Stimulated activated CD8-positive, alpha-beta memory T cell treated with anti-CD3 and anti-CD28 coated beads, Interleukin-7, amount 100 ng/mL, for 24 hours (primary cell): Measurements from ENCODE around the gene HBS1L.

Source experiments
- DNase-seq: peaks from one replicate; pipeline ENCODE4 v3.0.0-alpha.2; 2020; ENCODE audit warnings: low read depth

HBS1L gene

DNA sequence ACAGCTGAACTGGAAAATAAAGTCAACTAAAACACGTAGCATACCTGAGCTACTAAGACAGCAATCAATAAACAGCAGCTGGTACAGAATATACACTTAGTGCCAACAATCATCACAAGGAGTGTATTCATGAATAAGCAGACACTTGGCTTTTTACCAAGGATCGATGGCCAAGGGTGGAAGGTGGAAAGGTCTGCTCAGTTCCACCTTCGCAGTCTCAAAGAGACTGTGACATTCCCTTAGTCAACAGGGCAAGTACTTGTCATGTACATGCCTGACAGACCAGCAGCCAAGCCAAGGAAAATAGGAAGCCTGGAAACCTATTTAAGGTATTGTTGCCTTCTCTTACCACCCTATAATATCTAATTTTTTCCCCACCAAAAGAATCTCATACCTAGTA is 21.4 kb downstream of the HBS1L start:
- DNase-seq = no peak

DNA sequence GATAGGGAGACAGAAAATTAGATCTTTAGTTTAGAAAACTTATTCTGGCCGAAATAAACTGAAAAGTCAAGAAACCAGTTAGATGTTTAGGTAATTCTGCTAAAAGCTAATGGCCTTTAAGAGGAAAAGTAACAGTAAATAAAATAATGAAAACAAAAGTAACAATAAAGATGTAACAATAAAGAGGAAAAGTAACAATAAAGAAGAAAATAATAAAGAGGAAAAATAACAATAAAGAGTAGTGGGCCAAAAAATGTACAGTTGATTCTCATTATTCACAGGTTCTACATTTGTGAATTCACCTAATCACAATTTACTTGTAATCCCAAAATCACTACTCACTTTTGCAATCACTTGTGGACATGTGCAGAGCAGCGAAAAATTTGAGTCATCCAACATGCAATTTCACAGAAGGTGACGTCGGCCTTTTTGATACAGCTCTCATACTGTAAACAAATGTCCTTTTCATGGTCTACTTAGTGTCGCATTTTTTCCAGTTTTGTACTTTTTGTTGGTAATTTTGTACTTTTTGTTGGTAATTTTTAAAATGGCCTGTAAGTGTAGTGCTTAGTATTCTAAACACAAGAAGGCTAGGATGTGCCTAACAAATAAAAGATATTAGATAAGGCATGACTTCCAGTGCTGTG is 24.0 kb downstream of the HBS1L start:
- no peak for DNase-seq

DNA sequence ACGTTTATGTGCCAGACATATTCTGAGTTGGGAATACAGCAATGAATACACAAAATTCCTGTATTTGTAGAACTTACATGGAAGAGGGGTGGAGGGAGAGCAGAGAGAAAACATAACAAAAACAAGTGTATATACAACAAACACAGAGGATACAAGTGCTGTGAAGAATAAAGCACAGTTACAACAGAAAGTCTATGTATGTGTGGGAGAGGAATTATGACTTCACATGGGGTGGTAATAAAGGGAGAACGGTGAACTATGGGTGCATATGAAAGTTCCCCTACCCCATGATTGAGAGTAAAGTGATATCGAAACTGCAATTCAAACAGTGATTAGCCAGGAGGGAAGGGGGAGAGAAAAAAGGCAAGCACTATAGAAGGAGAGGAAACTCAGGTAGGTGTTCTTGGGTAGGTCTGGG is 24.6 kb downstream of the HBS1L start:
- no peak for DNase-seq

DNA sequence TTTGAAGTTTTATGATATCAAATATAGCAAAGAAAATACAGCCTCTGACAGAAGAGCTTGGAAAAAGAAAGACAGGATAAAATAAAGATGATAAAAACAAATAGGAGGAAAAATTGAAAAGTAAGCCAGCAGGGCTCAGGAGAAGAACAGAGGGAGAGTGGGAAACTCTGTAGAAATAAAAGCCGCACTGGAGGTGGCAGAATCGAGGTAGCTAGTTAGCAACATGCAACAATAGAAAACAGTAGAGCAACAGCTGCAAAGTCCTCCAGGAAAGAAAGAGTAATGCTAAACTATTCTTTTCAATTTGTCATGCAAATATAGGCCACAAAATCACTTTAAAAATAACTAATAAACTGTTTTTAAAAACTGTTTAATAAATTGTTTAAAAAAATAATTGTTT is 28.8 kb downstream of the HBS1L start:
- no peak for DNase-seq

DNA sequence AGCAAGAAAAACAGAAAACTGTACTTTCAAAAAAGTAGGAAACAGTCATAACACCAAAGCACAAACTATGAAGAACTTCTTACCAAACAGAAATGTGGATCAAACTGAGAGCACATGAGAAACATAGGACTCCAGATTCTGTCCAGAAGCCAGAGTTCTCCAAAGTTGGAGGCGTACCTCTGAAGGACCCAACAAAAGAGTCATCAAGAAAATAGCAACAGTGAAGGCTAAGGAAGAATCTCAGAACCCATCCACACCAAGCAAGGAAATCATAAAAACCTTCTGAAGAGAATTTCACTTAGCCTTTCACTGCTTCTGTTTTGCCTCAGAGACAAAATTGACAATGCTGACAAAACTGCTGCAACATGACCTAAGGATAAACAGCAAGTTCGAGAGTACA is 29.4 kb downstream of the HBS1L start:
- DNase-seq = no peak

DNA sequence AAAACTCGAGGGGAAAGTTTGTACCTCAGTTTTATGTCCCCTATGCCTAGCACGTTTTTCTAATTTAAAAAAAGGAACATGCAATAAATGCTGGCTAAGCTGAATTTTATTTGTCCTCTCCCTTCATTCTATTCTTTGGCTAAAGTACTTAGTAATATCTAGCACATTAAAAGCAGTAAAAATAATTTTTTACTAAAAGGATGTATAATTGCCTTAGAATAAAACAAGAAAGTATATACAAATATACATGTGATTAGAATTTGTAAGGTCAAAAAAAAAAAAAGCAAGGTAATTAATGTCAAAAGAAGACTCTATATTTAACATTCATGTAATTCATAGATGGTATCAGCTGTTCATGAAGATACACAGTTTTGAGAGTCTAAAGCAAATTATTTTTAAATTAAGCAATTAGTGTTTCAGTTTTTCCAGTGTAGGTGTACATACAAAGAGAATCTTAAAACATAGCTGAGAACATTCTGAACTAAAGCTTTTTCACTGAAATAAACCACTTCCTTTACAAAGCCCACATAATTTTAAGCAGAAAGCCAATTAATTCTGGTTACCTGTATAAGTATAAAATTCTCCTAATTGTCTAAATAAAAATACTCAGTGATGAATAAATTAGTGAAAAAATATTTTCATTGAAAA is 32.4 kb downstream of the HBS1L start:
- no peak for DNase-seq

DNA sequence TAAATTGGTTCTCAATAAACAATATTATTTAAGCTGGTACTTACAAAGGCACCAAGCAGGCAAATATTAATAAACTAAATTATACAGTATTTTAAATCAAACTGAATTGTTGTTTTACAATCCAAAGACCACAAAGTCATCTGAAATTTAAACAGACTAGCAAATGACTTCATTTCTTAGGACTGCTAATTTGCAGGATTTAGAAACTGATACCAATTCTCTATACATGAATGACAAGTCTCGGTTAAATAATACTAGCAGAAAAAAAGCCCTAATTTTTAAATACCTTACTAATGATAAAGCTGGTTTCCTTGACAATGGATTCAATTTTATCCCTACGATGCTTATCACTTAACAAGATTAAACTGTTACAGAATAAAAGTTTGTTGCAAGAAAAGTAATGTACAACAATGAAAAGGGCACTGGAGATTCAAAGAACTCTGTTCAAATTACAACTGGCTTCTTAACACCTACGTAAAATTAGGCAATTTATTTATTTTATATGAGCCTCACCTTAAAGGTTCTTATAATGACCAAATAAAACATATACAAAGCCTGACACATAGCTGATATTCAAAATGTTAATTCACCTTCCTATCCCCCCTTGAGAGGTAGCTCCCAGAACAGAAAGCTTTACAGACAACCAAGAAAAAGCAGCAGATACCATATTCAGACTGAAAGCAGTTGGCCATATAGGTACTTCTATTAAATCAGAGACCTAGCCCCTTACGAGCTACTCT is 33.1 kb downstream of the HBS1L start:
- no peak for DNase-seq

DNA sequence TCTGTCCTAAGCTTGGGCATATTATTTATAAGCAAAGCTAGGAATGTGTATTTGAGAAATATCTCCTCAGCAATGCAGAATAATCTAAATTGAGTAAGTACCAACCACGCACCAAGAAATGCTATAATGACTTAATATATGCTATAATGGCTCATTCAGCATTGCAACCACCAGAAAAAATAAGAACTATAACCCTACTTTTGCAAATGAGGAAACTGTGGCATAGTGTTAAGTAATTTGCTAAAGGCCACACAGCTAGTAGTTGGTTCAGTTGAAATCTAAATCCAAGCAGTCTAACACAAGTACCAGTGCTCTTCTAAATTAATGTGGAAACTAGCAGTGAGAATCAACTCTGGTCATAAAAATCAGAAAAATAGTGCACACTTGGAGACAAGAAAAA is 35.7 kb downstream of the HBS1L start:
- DNase-seq = no peak

DNA sequence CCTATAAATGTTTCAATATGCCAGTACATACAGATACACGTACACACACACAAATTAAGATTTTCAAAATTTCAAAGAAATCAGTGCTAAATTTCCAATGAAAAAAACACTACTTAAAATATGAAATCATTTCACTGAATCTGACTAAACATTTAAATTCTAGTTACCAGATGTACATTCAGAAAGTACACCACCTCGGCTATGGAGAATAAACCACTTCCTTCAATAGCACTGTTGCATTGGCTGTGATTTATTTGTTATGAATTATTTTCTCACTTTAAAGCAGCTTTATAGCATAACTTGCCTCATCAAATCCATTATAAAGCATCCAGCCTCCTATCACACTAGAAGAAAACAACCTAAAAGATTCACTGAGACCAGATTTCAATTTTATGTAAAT is 36.6 kb downstream of the HBS1L start:
- DNase-seq = no peak

DNA sequence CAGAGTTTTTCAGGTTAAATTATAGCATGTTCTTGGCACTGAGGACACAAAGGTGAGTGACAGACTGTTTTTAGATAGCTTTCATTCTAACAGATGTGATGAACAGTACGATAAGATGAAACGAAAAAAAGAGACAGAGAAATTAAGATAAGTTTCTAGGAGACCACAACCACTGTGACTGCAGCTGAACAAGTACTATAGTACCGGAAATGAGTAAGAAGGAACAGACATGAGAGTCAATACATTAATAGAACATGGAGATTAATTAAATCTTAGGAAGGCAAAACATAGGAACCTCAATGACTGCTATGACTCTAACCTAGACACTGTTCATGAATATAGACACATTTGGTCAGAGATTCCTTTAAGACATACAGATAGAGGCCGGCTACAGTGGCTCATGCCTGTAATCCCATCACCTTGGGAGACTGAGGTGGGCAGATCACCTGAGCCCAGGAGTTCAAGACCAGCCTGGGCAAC is 40.2 kb downstream of the HBS1L start:
- no peak for DNase-seq

DNA sequence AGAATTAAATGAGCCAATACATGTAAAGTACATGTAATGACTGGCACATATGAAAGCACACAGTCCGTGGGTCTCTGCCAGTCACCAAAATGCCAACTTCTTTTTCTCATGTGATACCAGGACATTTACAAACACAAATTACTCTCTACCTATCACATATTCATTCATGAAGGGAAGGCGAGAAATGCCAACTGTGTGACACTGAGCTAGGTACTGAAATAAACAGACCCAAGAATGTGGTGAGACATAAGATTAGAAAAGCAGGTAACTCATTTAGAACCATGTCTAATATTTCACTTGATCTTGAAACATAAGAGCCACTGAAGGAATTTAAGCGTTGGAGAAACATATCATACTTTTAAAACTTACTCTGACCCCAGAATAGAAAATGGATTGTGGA is 41.4 kb downstream of the HBS1L start:
- no peak for DNase-seq

DNA sequence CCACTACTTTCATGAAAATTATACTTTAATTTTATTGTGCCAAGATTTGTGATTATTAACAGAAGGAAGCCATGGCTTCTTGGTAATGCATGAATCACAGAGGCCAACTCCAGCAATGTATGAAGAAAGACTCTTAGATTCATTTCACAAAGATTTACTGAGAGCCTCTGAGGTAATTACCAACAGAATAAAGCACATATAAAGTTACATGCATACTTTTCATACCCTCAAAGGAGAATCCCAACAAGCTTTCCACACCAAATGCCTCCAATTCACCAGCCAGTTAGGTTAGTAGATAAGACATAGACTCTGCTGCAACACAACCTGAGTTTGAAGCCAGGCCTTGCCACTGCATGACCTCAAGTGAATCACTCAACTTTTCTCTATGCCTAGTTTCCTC is 41.9 kb downstream of the HBS1L start:
- no peak for DNase-seq

DNA sequence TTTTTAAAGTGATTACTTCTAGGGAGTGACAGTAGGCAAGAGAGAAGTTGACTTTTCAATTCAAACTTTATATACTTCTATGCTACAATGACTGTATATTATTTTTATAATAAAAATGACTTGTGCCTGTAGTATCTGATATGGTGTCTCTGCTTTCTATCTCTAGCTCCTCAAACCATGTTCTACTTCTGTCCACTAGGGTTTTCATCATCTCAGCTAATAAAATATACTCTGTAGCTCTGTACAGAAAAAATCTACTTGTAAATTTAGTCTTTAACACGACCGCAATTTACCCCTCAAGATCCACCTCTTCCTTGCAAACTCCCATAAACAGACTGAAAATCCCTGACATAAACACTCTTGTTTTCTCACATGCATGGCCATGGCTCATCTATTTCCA is 42.3 kb downstream of the HBS1L start:
- no peak for DNase-seq

DNA sequence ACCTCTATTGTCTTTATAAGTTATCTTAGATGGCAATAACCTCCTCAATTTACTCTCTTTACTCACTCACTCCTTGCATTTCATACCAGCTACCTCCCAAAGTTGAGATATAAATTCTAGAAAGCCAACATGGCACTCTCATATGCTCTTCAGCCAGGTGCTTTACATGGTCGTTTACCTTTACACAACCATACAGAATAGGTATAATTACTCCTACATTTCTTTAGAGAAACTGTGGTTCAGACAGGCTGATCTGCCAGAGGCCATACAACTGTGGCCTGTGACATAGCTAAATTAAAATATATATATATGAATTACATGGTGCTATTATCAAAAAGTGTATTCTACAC is 45.7 kb downstream of the HBS1L start:
- no peak for DNase-seq

DNA sequence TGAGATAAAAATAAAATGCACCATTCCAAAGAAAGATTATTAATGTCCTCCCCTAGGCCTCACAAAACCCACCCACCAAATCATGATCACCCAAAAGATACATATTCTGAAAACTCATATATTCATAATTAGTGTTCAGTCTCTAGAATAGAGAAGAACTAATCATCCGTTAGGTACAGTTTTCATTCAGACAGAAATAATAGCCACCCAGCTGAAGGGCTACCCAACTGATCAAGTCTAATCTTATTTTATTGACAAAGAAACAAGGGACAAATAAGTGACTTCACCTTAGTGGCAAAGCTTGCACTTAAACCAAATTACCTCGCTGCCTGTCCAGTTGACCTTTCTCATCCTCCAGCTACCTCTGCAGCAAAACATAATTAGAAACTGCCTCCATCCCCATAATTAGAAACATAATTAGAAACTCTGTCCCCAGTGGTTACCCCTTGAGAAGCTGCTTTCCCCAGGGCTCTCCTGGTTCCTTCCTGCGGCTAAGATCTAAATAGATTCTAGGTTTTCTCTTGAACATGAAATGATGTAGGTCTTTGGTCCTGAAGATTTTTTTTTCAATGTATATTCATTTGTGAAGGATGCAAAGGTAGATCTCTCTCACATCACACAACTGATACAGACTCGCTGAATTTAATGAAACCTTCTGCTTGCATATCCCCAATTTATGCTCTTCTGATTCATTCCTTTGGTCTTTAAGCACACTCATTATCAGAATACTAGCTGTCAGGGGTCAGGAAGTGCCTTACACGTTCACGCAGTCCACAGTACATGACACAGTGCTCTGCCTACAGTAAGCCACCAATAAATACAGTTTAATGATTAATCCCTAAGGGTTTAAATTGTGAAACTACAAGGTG is 46.3 kb downstream of the HBS1L start:
- no peak for DNase-seq

DNA sequence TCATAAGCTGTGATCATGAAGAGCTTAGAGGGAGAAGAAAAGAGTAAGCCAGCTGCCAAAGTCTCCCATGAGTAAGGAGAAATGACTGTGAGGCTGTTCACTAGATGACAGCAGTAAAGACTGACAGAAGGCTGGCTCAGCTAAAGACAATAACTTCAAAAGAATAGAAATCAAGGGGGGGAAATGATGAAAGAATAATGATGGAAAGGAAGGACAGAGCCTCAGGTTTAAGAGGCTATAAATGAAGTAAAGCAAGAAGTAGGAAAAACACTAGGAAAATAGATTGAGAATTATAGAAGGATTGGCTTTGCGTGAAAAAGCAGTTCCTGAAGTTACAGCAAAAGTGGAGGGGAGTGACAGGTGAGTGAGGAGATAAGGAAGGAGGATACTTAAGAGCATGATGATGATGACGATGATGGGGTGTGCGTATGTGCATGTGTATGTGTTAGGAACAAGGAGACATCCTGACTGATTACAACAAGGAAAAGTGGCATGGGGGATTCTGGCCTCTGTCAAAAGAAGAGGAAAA is 48.2 kb downstream of the HBS1L start:
- no peak for DNase-seq

DNA sequence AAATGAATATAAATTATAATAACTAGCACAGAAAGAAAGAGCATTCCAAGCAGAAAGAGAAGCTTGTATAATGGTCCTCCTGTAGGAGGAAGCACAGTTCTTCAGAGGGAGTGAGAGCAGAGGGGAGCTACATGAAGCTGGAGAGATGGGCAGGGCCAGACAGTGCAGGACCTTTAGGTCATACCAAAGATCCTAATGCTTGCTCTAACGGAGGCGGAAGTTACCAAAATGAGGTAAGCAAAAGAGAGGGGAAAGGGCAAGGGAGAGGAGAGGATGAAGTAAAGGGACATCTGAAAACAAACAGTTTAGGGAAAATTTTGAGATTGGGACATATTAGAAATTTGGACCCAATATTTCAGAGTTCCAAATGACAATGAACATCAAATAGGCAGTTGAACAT is 50.2 kb downstream of the HBS1L start:
- DNase-seq = no peak

DNA sequence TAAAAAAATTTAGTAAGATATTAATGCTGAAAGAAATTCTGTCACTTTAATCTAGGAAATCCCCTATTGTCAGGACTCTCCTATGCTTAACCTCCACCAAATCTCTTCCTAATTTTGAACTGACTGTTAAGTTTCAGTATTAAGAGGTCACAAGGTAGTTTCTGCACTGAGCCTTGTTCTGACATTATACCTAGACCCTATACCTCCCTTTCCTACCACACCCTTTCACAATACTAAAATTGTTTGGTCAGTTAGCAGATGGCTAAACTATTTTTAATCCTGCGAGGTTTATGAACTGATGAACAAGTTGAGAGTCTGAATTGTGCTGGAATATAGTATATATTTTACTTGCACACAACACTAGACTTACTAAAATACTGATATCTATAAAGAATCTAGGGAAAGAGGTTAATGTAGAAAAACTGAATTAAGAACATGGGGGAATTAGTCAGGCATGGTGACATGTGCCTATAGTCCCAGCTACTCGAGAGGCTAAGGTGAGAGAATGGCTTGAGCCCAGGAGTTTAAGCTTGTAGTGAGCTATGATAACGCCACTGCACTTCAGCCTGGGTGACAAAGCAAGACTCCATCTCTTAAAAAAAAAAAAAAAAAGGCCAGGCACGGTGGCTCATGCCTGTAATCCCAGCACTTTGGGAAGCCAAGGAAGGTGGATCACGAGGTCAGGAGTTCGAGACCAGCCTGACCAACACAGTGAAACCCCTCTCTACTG is 51.5 kb downstream of the HBS1L start:
- DNase-seq = no peak

DNA sequence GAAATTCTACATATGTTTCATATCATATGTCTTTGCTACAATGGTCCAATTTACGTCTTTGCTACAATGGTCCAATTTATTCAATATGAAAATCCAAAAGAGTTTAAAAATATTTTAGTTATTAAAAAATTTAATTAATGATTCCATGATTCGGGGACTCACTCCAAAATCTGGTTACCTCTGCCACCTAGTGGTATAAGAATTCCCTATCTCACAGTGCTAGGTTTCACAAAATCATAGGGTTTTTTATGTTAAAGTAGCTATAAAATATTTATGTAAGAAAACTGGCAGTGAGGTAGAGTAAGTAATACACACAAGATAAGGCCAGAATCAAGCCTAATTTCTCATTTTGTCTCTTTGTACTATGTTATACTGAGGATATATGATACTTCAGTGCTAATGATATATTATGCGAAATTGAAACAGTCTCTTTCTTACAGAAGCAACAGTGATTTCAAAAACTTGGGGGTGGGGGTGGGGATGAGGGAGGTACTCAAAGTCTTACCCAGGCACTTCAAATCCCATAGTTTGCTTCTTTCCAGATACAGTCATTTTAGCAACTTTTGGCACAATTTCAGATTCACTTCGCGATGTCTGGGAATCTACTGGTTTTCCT is 52.3 kb downstream of the HBS1L start:
- DNase-seq = no peak

DNA sequence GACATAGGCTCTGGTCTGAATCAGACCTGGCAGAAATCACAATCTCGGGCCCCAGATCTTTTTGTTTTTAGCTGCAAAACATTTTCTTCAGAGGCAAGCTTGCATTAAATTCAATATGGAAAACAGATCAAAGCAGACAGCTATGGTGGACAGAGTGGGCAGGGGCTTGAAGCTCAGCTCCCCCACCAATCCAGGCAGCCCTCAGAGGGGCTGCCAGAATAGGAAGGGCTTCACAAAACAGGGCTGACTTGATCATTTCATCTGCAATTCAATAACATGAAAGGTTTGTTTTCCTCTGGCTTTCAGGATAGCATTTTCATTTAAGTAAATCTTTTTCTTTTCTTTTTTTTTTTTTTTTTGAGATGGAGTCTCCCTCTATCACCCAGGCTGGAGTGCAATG is 55.5 kb downstream of the HBS1L start:
- no peak for DNase-seq
